ENCODE results near the gene KNDC1.

- TF ChIP-seq POLR2A (IDR thresholded peaks at IDR 0.05) (no peak), CTCF (IDR thresholded peaks at IDR 0.05) (no peak)
Observed at GRCh38 chr10:133167693-133168616, 7.9 kb downstream of the KNDC1 start.
